CD4-positive, alpha-beta T cell treated with Interleukin-17A for 1 hour (primary cell): ENCODE measurements around the gene PARD6G.

Experiments used
- DNase-seq: peaks from one replicate; pipeline ENCODE4 v3.0.0-alpha.2; 2020

The PARD6G gene

DNA sequence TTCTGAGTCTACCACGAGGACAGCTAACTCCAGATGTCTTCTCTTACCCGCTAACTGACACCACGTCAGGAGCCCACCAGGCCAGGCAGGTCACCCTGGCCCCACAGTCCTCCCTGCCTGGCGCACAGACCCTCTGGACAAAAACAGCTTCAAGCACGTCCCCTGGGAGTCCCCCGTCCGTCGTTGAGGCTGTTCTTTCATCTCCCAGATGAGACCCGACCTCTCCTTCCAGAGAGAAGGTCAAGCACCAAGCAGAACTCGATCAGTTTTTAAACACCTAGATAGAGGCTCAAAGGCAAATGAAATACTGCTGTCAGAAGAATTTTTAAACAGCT is 57.8 kb downstream of the PARD6G start:
- DNase-seq: no peak

DNA sequence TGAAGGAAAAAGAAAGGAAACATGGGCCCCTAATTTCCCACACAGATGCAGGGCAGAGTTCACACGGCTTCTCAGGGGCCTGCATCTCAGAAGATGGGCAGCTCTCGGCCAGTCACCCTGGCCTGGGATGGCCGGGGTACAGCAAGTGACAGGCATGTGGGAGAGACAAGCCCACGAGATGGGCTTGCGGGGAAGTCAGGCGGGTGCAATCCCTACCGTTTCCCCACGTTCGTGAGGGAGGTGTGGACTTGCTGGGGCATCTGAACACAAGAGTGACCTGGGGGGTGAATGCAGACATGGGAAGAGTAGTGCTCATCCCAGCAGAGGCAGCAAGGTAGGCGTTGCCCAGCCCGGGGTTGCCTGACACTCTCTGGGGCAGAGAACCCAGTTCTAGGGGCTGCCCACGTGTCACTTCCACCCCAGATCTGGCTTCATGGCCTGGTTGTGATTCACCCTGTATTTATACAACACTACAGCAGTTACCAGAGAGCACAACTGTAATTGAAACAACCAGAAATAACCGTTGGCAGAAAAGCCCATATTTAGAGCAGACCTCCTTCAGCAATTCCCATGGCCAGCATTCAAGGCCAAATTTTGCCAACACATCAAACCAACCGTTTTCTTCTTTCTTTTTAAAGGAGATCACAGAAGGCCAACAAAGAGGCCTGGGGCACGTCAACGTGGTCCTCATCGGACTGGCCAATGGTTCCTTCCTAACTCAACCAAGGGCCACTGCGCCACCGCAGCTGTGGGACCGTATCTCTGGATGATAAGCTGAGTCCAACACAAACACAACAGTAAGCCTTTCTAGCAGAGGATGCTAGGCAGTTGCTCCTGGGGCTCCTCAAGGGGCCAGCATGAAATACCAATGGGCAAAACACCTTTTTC is 58.4 kb downstream of the PARD6G start:
- DNase-seq: no peak

DNA sequence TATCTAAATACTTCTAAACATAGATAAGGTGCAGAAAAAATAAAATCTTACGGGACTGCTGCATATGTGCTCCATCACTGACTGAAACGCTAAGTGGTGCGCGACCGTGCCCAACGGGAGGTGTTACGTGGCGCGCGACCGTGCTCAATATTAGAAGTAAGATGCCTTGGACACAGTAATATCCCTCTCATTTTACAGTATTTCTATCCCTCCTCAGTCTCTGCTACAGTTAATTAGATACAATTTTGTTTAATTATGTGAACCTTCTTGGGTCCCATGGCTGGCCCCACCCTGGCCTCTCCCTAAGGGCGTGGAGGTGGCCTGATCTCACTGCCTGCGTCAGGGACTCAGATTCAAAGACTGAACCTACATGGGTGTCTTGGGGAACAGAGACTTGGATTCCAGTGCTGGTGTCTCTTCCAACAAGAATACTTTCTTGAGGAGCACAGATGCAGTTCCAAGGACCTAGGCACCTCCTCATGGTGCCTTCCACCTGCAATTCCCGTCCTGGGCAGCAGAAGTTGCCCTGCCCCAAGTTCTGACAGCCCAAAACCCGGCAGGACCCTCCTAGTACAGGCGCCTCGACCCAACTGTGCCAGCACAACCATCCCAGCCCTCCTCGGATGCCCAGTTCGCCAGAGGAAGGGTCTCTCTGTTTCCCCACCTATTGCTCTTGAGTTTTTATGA is 59.2 kb downstream of the PARD6G start:
- DNase-seq: no peak

DNA sequence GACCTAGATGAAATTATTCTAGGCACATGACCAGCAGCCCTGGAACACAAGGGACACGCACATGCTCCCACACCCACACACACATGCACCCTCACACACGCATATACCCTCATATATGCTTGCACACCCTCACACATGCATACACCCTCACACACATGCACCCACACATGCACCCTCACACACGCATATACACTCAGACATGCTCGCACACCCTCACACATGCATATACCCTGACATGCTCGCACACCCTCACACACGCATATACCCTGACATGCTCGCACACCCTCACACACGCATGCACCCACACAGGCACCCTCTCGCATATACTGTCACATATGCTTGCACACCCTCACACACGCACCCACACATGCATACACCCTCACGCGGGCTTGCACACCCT is 61.8 kb downstream of the PARD6G start:
- DNase-seq: no peak

DNA sequence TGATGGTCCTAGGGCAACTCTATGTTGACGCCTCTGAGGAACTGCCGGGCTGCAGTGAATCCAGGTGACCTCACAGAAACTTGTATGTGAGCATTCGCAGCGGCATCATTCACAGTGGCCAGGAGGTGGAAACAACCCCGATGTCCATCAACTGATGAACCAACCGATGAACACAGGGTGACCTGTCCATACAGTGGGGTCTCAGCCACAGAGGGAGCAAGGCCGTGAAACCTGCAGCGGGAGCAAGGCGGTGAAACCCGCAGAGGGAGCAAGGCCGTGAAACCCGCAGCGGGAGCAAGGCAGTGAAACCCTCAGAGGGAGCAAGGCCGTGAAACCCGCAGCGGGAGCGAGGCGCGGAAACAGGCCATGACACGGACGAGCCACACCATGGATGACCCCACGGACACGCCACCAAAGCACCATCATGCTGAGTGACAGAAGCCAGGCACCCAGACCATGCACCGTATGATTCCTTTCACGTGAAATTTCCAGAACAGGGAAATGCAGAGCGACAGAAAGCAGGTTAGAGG is 63.0 kb downstream of the PARD6G start:
- no peak for DNase-seq

DNA sequence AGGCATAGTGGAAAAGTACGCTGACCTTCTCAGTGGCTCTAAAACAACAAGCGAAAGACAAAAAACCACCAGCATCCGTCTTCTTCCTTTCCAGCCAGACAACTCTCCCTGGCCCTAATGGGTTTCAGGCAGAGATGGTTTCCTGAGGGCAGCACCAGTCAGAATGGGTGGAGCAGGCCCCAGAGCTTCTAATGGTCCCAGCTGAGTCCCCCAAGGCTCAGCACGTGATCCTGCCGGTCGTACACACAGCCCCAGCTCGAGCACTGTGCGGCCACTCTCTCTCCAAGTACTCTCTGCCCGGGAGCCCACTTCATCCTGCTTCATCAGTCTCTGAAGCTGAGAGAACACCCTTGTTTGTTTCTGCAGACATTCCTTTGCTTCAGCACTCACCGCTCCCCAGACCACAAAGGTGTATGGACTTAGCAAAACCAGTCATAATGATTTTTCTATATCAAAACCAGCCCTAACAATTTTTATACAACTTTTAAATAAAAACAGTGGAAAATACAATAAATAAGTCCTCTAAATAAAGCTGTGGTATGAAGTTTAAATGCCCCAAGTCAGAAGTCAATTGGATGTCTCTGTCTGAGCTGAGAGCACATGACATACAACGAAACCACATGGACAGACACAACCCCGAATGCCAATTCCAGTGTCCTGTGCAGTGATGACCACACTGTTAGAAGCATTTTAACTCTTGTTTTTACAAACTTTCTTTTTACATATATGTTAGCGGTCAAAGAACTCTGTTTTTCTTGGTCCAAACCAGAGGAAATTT is 63.9 kb downstream of the PARD6G start:
- no peak for DNase-seq

DNA sequence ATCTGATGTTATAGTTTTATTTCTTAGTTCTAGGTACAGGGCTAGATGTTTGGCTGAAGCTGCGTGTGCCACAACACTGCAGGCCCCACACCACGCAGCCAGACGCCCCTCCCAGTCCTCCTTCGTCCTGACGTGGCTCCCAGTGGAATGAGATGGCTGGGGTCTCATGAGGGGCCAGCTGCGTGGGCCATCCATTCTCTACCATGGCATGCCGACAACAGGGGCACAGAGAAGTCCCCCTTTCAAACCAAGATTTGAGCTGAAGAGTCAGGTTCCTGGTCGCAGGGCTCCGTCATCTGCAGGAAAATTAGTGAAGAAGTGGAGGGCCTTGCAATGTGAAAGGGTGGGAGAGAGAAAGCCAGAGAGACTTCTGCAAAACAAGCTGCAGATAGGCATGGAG is 64.5 kb downstream of the PARD6G start:
- no peak for DNase-seq

DNA sequence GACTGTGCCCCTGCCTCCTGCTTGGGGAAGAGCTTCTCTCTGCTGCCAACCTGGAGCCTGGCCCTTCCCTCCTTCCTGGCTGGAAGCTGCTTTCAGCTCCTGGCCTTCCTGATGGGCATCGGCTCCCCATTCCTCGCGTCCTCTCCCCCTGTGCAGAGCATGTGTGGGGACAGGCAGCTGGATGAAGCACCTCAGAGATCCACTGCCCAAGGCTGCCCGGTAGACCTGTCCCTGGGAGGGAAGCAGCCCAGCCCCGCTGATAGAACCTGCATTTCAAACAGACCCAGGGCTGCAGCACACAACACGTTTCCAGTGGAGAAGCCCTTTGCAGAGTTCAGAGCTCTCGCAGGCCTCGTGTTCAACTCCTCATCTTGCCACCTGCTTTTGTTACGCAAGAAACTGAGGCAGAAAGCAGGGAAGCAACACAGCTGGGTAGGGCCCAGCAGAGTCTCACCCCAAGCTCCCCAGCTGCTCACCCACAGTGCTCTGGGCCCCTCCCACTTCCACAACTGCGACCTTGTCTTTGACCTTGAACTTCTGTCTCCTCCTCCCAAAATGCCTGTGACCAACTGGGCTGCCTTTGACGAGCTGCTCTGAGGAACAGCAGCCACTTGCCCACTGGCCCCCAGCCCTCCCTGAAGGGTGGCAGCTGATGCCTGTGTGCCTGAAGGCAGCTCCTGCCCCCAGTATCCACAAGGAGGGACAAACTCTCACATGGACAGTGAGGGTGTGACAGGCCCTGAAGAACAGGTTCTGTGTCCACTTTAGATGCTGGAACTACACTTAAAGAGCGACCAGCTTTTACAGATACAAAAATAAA is 65.5 kb downstream of the PARD6G start:
- no peak for DNase-seq

DNA sequence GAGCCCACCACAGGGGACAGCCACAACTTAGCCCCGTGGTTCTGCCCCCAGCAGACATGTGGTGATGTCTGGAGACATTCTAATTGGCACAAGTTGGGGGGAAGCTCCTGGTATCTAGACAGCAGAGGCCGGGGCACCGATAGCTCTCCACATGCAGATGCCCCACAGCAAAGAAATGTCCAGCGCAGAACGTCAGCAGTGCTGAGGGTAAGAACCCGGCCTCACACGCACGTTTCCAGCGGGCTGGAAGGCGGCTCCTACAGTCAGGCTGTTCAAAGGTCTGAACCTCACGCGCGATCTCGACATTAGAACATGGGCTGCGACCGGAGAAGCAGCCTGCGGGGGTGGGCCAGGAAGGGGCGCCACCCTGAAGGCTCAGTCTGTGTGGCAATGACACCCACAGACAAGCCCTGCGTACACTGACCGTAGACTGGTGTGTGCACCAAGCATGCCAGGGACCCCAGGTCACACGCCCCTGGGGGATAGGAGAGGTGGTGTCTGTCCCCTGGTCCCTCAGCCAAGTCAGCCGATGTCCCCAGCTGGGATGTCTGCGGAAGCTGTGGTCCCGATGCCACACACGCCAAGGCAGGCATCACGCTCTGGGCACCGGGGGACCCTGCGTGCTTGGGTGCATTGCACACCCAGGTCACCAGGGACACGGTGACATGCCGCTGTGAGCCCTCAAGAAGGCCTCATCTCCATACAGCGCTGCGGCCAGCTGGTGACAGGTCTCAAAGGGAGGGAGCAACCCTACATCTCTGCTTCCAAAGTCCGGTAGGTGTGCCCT is 66.3 kb downstream of the PARD6G start:
- no peak for DNase-seq

DNA sequence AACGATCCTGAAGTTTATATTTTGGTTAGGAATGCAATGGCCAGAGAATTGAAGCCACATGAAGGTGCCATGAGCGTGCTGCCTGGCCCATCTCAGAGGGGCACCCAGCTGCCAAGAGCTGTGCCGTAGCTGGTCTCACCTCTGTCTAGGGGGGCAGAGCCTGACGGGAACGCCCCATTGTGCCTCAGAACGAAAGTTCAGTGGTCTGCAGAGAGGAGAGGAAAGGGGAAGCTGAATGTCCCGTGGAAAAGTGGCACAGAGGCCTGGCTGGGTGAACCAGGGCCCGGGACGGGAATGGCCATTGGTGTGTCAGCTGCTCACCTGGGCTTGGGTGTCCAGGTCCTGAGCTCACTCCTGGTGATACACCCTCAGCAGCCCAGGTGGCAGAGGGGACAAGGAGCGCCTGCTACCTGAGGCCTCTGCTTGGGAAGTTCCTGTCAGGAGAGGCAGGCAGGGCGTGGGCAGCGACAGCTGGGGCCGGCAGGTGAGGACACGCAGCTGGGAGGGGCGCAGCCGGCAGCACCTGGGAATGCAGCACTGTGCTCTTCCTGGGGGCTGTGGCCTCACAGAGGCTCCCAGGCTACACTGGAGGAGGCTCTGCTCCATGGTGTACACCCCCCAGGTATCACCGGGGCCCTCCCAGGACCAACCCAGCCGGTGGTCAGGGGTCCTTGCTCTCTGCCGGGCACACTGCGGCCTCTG is 67.3 kb downstream of the PARD6G start:
- no peak for DNase-seq

DNA sequence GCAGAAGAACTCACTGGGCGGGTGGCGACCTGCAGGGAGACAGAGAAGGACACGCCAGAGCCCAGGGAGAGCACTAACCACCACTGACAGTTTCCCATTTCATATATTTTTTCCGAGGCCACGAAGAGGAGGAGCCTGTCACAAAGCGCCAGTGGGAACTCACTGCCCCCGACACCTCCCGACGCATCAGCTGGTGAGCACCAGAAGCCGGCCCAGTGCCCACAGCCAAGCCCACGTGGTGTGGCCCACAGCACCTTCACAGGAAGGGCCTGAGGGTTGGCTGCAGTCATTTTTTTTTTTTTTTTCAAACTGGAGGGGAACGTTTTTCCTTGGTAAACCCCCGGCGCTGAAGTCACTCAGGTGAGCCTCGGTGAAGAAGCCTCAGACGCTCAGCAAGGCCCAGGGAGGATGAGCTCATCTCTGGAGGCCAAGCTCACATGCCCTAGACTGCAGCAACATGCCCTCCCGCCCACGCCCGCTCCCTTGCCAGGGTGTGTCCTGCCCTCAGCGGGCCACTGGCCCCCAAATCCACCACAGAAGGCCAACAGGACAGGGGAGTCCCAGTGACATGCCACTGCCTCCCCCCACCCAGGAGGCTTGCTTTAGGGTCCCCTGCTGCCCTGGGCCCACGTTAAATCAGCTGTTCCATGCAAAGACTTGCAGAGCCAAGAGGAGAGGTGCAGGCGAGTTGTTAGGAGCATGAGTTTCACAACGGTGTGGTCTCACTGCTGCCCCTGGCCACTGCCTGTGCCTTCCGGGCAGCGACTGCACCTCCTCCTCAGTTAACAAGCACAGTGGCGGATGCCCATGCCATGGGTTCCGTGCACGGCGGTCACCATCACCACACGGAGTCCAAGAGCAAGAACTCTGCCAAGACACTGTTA is 68.1 kb downstream of the PARD6G start:
- no peak for DNase-seq

DNA sequence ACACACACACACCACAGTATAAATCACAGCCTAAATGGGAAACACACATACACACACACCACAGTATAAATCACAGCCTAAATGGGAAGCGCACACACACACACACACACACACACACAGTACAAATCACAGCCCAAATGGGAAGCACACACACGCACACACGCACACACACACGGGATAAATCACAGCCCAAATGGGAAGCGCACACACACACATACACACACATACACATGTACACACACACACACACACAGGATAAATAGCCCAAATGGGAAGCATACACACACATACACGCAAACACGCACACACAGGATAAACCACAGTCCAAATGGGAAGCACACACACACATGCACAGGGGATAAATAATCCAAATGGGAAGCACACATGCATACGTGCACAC is 70.2 kb downstream of the PARD6G start:
- DNase-seq: no peak

DNA sequence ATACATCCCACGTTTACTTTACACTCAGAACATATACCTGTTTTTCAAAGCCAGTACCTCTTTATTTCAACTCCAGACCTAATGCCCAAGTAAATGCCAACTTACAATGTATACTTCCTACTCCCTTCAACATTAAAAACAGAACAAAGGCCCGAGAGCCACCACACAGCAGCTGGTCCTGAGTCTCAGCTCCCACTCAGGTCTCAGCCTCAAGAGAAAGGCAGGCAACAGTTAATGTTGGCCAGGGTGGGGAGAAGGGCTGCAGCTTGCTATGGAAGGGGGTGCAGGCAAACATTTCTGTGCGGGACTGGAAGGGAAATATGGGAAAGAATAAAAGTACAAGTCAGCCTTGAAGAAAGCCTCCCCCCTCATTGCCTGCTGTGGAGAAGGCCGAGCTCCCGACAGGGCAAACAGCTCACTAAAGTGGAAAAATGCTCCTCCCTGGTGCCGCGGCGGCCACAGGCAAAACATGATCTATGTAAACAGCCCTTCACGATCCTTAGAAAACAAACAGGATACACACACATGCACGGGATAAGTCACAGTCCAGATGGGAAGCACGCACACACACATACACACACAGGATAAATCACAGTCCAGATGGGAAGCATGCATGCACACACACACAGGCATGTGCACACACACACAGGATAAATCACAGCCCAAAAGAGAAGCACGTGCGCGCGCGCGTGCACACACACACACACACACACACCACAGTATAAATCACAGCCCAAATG is 70.8 kb downstream of the PARD6G start:
- DNase-seq: no peak

DNA sequence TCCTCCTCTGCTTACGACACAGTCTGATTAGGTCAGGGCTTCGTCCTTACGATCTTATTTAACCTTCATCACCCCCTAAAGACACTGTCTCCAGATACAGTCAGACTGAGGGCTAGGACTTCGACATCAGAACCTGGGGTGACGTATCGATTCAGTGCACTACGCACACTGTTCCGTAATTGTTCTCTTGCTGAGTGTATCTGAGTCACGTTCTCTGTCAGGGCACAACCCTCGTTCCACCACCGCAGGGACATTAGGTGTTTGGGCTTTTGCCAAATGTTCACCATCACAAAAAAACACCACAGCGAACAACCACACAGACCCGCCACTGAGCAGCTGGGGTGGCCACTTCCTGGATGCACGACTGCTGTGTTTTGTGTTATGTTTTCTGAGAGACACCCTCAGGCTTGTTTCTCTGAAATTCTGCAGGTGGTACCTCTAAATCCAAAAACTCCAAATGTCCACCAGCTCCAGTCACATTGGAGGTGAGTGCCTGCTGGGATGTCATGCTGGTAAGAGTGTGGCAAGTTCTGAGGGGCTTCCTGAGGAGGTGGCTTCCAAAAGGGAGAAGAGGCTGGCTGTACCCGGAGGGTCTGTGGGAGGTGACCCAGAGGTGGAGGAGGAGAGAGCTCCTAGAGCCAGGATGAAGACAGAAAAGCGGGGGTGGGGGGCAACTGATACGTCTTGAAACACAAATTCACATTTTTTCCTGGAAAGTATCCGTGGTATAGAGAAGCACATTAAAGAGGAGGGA is 71.7 kb downstream of the PARD6G start:
- DNase-seq: peak; percentile 84

DNA sequence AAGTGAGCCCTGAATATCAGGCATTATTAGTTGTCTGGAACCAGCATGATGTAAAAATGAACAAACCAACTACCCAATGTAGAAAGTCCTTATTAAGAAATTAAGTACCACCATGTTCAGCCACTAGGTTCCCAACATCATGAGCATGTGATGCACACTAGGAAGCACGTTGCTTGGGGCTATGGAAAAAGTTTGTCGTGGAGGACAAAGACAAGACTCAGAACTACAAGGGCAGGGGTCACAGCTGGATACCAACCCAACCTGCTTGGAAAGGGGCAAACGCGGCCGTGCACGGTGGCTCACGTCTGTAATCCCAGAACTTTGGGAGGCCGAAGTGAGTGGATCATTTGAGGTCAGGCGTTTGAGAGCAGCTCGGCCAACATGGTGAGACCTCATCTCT is 74.3 kb downstream of the PARD6G start:
- DNase-seq: no peak

DNA sequence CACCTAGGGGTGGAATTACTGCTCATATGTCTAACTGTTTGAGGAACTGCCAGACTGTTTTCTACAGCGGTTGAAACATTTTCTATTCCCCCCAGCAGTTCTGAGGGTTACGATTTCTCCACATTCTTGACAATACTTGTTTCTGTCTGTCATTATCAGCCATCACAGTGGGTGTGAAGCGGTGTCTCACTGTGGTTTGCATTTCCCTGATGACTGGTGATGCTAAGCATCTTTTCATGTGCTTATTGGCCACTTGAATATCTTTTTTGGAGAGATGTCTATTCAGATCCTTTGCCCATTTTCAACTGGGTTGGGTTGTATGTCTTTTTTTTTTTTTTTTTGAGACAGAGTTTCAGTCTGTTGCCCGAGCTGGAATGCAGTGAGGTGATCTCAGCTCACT is 75.3 kb downstream of the PARD6G start:
- DNase-seq: peak; percentile 52

DNA sequence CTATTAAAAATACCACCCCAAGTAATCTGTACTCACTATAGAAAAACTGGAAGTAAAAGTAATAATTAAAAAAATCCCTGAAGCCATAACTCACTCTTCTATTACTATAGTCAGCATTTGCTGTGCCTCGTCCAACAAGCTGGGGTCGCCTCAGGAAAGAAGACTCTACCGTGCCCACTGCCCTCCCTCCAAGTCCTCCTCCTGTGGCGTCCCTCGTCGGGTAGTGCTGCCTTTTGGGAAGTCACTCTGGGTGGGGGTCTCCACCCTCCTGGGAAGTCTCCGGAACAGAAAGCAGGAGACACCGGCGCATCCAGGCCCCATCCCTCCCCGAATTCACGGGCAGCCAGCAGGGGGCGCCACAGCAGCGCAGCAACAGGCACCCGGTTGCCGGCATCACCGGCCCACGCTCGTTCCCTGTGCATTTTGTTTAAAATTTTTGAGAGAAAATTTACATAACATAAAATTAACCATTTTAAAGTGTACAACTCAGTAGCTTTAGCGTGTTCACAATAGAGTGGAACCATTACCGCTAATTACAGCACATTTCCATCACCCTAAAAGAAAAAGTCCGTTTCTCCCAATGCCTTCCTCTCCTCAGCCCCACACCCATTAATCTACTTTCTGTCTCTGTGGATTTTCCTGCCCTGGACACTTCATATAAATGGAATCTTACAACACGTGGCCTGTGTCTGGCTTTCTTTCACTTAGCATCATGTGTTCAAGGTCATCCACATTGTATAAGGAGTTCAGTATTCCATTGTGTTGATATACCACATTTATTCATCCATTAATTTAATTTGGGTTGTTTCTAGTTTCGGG is 76.1 kb downstream of the PARD6G start:
- peak; percentile 49 for DNase-seq
